Urinary bladder (tissue), 4 donors: Measurements from ENCODE around the gene OR10K1. TPM values are rescaled to one million over a fixed set of nuclear protein-coding genes. Genes with fewer than 3 reads are reported as not detected.
"Not testable (repeated sequence)": the region's sequence is repeated elsewhere in the genome, so short reads cannot be mapped to it uniquely, and the experiment has no call there.

ENCODE experiments used
- DNase-seq: peaks from one replicate; pipeline ENCODE4 v3.0.0-alpha.2; 2015; ENCODE audit errors: extremely low spot score
- H3K27ac ChIP-seq: one replicate; pipeline ENCODE4 v1.5.1; 2013; ENCODE audit warnings: low read depth, mild to moderate bottlenecking, moderate library complexity
- H3K36me3 ChIP-seq: one replicate; pipeline ENCODE4 v1.6.1; 2013; ENCODE audit warnings: mild to moderate bottlenecking, moderate library complexity; ENCODE audit not compliant: insufficient read depth
- H3K4me1 ChIP-seq: one replicate; pipeline ENCODE4 v1.6.1; 2013; ENCODE audit warnings: mild to moderate bottlenecking, moderate library complexity; ENCODE audit not compliant: insufficient read depth
- H3K4me3 ChIP-seq: one replicate; pipeline ENCODE4 v1.5.1; 2013; ENCODE audit warnings: low read depth, low read length
- WGBS: extraction: QIAGEN DNeasy Blood & Tissue Kit; methylation state at CpG from one replicate; pipeline ENCODE4 v1.1.7; 2013; 5-methylcytosine and 5-hydroxymethylcytosine counted together
- polyA plus RNA-seq: library from polyadenylated mRNA; stranded (reverse); fragments of 200-250 nt; gene quantifications from one replicate; pipeline ENCODE4 v1.2.3, GENCODE V29; 2013
- total RNA-seq: library from RNA; depleted of rRNA; stranded (reverse); fragments of >200 nt; gene quantifications from one replicate; pipeline ENCODE4 v1.2.3, GENCODE V29; 2014
- donor health status: healthy with polysubstance abuse.
- donor health status: healthy.

The OR10K1 gene
- total RNA-seq: not detected
- not detected for polyA plus RNA-seq

GRCh38 chr1:158461534-158461933 lies at the start of gene OR10K1:
Gene OR10K1, plus strand, starts transcription at chr1:158461834. Its CDS starts 3,728 bp downstream, at chr1:158465562.
- no peaks in the 10 kb centered on the region for H3K4me1 ChIP-seq
- no peak within 1 kb of the TSS for H3K27ac ChIP-seq
- 74% methylated on average over 2 of the region's 2 CpGs for WGBS
- DNase-seq: no peak
- no peak within 1 kb of the TSS for H3K4me3 ChIP-seq
- H3K36me3 ChIP-seq: no peaks in the 10 kb centered on the region

- Histone ChIP-seq H3K4me3 (no peak overlapping the region), H3K27ac (no peak overlapping the region)
- WGBS: 66% methylated on average over 4 of the region's 4 CpGs
Measured at GRCh38 chr1:158414651-158415345, 46.8 kb upstream of the OR10K1 start.

GRCh38 chr1:158417586-158417985 lies 44.0 kb upstream of the OR10K1 start:
- Histone ChIP-seq H3K27ac (no peak overlapping the region), H3K4me1 (no peaks in the 10 kb centered on the region), H3K4me3 (no peak overlapping the region), H3K36me3 (no peaks in the 10 kb centered on the region)
- no peak for DNase-seq

More at GRCh38 chr1:158414651-158415345, 46.8 kb upstream of the OR10K1 start:
- no peak for DNase-seq
- H3K36me3 ChIP-seq: no peaks in the 10 kb centered on the region
- H3K4me1 ChIP-seq: no peaks in the 10 kb centered on the region

GRCh38 chr1:158422212-158422611 lies 39.4 kb upstream of the OR10K1 start:
- no peak for DNase-seq
- Histone ChIP-seq H3K4me3 (no peak overlapping the region), H3K27ac (no peak overlapping the region), H3K36me3 (no peaks in the 10 kb centered on the region), H3K4me1 (no peaks in the 10 kb centered on the region)

- Histone ChIP-seq H3K27ac (no peak overlapping the region), H3K36me3 (no peaks in the 10 kb centered on the region), H3K4me1 (no peaks in the 10 kb centered on the region), H3K4me3 (no peak overlapping the region)
- DNase-seq: no peak
Measured at GRCh38 chr1:158425027-158425426, 36.6 kb upstream of the OR10K1 start.

- H3K4me1 ChIP-seq: no peaks in the 10 kb centered on the region
- no peaks in the 10 kb centered on the region for H3K36me3 ChIP-seq
- 88% methylated on average over 1 of the region's 1 CpG for WGBS
- H3K27ac ChIP-seq: no peak within 1 kb of the TSS
- DNase-seq: no peak
- H3K4me3 ChIP-seq: no peak within 1 kb of the TSS
Measured at GRCh38 chr1:158426137-158426536, 35.5 kb upstream of the OR10K1 start, which contains the start of gene OR10K2. Gene OR10K2, minus strand, starts transcription at chr1:158426237. Its CDS starts 5,371 bp downstream, at chr1:158420866.

GRCh38 chr1:158430163-158430562 lies 31.5 kb upstream of the OR10K1 start:
- H3K27ac ChIP-seq, H3K36me3 ChIP-seq, H3K4me3 ChIP-seq, H3K4me1 ChIP-seq, DNase-seq: not testable (repeated sequence)
- 59% methylated on average over 3 of the region's 3 CpGs for WGBS

- 43% methylated on average over 3 of the region's 3 CpGs for WGBS
- no peak for DNase-seq
Measured at GRCh38 chr1:158434741-158435140, 26.9 kb upstream of the OR10K1 start.

GRCh38 chr1:158445376-158445775 lies 16.3 kb upstream of the OR10K1 start:
- H3K4me3 ChIP-seq: no peak overlapping the region
- H3K27ac ChIP-seq: no peak overlapping the region
- H3K4me1 ChIP-seq: no peaks in the 10 kb centered on the region
- WGBS: 77% methylated on average over 4 of the region's 4 CpGs
- no peak for DNase-seq
- no peaks in the 10 kb centered on the region for H3K36me3 ChIP-seq

More at GRCh38 chr1:158434741-158435140, 26.9 kb upstream of the OR10K1 start:
- Histone ChIP-seq H3K27ac (no peak overlapping the region), H3K4me1 (no peaks in the 10 kb centered on the region), H3K36me3 (no peaks in the 10 kb centered on the region), H3K4me3 (no peak overlapping the region)

- no peak overlapping the region for H3K27ac ChIP-seq
- DNase-seq: no peak
- no peaks in the 10 kb centered on the region for H3K4me1 ChIP-seq
- WGBS: 83% methylated on average over 1 of the region's 1 CpG
- H3K36me3 ChIP-seq: no peaks in the 10 kb centered on the region
- H3K4me3 ChIP-seq: no peak overlapping the region
Measured at GRCh38 chr1:158454537-158454936, 7.1 kb upstream of the OR10K1 start.

GRCh38 chr1:158457246-158457645 lies 4.4 kb upstream of the OR10K1 start:
- no peak overlapping the region for H3K4me3 ChIP-seq
- DNase-seq: no peak
- no peak overlapping the region for H3K27ac ChIP-seq
- H3K36me3 ChIP-seq: no peaks in the 10 kb centered on the region
- H3K4me1 ChIP-seq: no peaks in the 10 kb centered on the region

- H3K27ac ChIP-seq: no peak overlapping the region
- DNase-seq: no peak
- no peaks in the 10 kb centered on the region for H3K4me1 ChIP-seq
- H3K36me3 ChIP-seq: no peaks in the 10 kb centered on the region
- no peak overlapping the region for H3K4me3 ChIP-seq
Measured at GRCh38 chr1:158458263-158458662, 3.4 kb upstream of the OR10K1 start.

- no peak within 1 kb of the TSS for H3K4me3 ChIP-seq
- H3K36me3 ChIP-seq: no peaks in the 10 kb centered on the region
- H3K27ac ChIP-seq: no peak within 1 kb of the TSS
- no peaks in the 10 kb centered on the region for H3K4me1 ChIP-seq
- DNase-seq: no peak
Measured at GRCh38 chr1:158471920-158472319, 10.3 kb downstream of the OR10K1 start, which contains the start of gene OR10R2. Gene OR10R2, plus strand, starts transcription at chr1:158472220. Its CDS starts 106 bp downstream, at chr1:158472326.

- Histone ChIP-seq H3K27ac (no peak overlapping the region), H3K4me1 (no peaks in the 10 kb centered on the region), H3K4me3 (no peak overlapping the region), H3K36me3 (no peaks in the 10 kb centered on the region)
- DNase-seq: no peak
- 55% methylated on average over 2 of the region's 2 CpGs for WGBS
Measured at GRCh38 chr1:158485455-158485854, 23.8 kb downstream of the OR10K1 start.

- DNase-seq: no peak
- H3K4me3 ChIP-seq: no peak overlapping the region
- 70% methylated on average over 3 of the region's 3 CpGs for WGBS
- no peaks in the 10 kb centered on the region for H3K36me3 ChIP-seq
- no peaks in the 10 kb centered on the region for H3K4me1 ChIP-seq
- no peak overlapping the region for H3K27ac ChIP-seq
Measured at GRCh38 chr1:158491316-158491715, 29.7 kb downstream of the OR10K1 start.
